HepG2 (cell line): ENCODE data around the gene CNBD2. TPM values are rescaled to one million over a fixed set of nuclear protein-coding genes. Genes with fewer than 3 reads are reported as not detected.
A peak's percentile ranks its signal among the peaks of the same experiment; 100 is the strongest.

Experiments used
- ATF7-NPFF ChIP-seq: sonication (generic); formaldehyde crosslinking; IDR thresholded peaks from 2 replicates; pipeline ENCODE4 v1.8.1; 2023; ENCODE audit warnings: mild to moderate bottlenecking, low read depth, missing genetic modification reagents, moderate library complexity
- BRCA1 ChIP-seq: sonication (generic); formaldehyde crosslinking; IDR thresholded peaks from 2 replicates; pipeline ENCODE4 v1.4.0; 2020; ENCODE audit warnings: missing genetic modification reagents
- CCAR2 ChIP-seq: fragments of 200-400 bp; formaldehyde crosslinking; optimal IDR thresholded peaks from 2 replicates; pipeline ENCODE3; 2018; ENCODE audit warnings: low read depth, mild to moderate bottlenecking, low read length, moderate library complexity
- FOXP4 ChIP-seq: sonication (generic); formaldehyde crosslinking; IDR thresholded peaks from 2 replicates; pipeline ENCODE4 v1.4.0; 2020; ENCODE audit warnings: missing genetic modification reagents
- HIVEP1 ChIP-seq: sonication (generic); formaldehyde crosslinking; IDR thresholded peaks from 2 replicates; pipeline ENCODE4 v1.4.0; 2020; ENCODE audit warnings: mild to moderate bottlenecking, missing genetic modification reagents
- JARID2 ChIP-seq: sonication (generic); formaldehyde crosslinking; IDR thresholded peaks from 2 replicates; pipeline ENCODE4 v1.8.1; 2023; ENCODE audit warnings: missing genetic modification reagents, inconsistent platforms; ENCODE audit not compliant: insufficient replicate concordance
- NR2F6 ChIP-seq, 2 experiments: IDR thresholded peaks; 2 replicates each; pipeline ENCODE4 v1.6.1; 2016; ENCODE audit warnings: antibody characterized with exemption in 1 of 2, mild to moderate bottlenecking in 1 of 2
- POGK ChIP-seq: sonication (generic); formaldehyde crosslinking; conservative IDR thresholded peaks from 2 replicates; pipeline ENCODE4 v1.8.0; 2022; ENCODE audit warnings: mild to moderate bottlenecking, moderate library complexity, missing genetic modification reagents
- RERE ChIP-seq: IDR thresholded peaks from 2 replicates; pipeline ENCODE4 v1.6.1; 2016; ENCODE audit warnings: low read depth, missing genetic modification reagents, missing compliant biosample characterization
- TARDBP ChIP-seq: sonication (generic); formaldehyde crosslinking; IDR thresholded peaks from 2 replicates; pipeline ENCODE4 v1.8.0; 2022; ENCODE audit warnings: mild to moderate bottlenecking, missing genetic modification reagents
- ZBTB2 ChIP-seq: sonication (generic); formaldehyde crosslinking; IDR thresholded peaks from 2 replicates; pipeline ENCODE4 v1.8.0; 2022; ENCODE audit warnings: low read depth, missing genetic modification reagents
- ZBTB33 ChIP-seq: sonication (generic); formaldehyde crosslinking; IDR thresholded peaks from 2 replicates; pipeline ENCODE4 v1.4.0; 2020; ENCODE audit warnings: missing genetic modification reagents
- ZNF777 ChIP-seq: sonication (generic); formaldehyde crosslinking; IDR thresholded peaks from 2 replicates; pipeline ENCODE4 v1.4.0; 2020; ENCODE audit warnings: missing genetic modification reagents
- polyA plus RNA-seq, 8 experiments: library from polyadenylated mRNA; depleted of rRNA in 3 of 8; stranded (reverse) in 7 of 8; unstranded in 1 of 8; fragments of >200 nt; fragmentation: Illumina TruSeq in 4 of 8; extraction: Trizol in 4 of 8; gene quantifications; 2 replicates each; pipeline versions ENCODE4 v1.2.1 to v1.2.3, GENCODE V29; 2011 to 2016; ENCODE audit warnings: low read depth in 4 of 8, missing spikeins in 1 of 8, mixed read lengths in 1 of 8; ENCODE audit not compliant: insufficient read depth in 1 of 8
- total RNA-seq, 5 experiments: library from RNA; depleted of rRNA; stranded (reverse); fragments of >200 nt; fragmentation: Illumina TruSeq; extraction: Trizol; gene quantifications; 2 replicates each; pipeline ENCODE4 v1.2.3, GENCODE V29; 2016; ENCODE audit warnings: low read depth in 1 of 5

CNBD2 gene
- total and polyA plus RNA-seq, 2 of the 13 experiments (the other 11 are each of a cell fraction or from before 2014, with no cell fraction given) = 12.4 to 22.8 TPM

GRCh38 chr20:35952480-35953386 is 15.7 kb upstream of the CNBD2 start (continued):
- no peak; the same call in 1 of the 2 replicates for TF ChIP-seq POGK (CRISPR knock-in tag)
- no peak for TF ChIP-seq NR2F6 (IDR thresholded peaks at IDR 0.05)
- TF ChIP-seq NR2F6 (CRISPR knock-in tag; IDR thresholded peaks at IDR 0.05) = no peak
- TF ChIP-seq FOXP4 (CRISPR knock-in tag) = no peak
- TF ChIP-seq TARDBP = no peak; the same call in 1 of the 2 replicates
- TF ChIP-seq HIVEP1 (CRISPR knock-in tag) = 0 out of 2 replicates have a peak, but pooled peaks have one; percentile 39
- no peak for TF ChIP-seq CCAR2
- no peak for TF ChIP-seq ZBTB33
- TF ChIP-seq ZNF777 (CRISPR knock-in tag) = no peak
- no peak for TF ChIP-seq RERE (CRISPR knock-in tag)
- TF ChIP-seq JARID2 (CRISPR knock-in tag) = no peak
- TF ChIP-seq BRCA1 (CRISPR knock-in tag) = 0 out of 2 replicates have a peak, but pooled peaks have one; percentile 35
- TF ChIP-seq ZBTB2 (CRISPR knock-in tag) = no peak
- TF ChIP-seq ATF7-NPFF = peak; percentile 12; the same call in 1 of the 2 replicates
